Muscle of back (tissue), 11 donors: Measurements from ENCODE around the gene PRSS58. TPM values are rescaled to one million over a fixed set of nuclear protein-coding genes. Genes with fewer than 3 reads are reported as not detected.

Source experiments
- DNase-seq, 3 donors: peaks; one replicate each; pipeline versions ENCODE4 v3.0.0 to v3.0.0-alpha.2; 2013
- polyA plus RNA-seq, 10 donors: library from polyadenylated mRNA; unstranded; fragments of 120-200 nt; gene quantifications; one replicate each; pipeline ENCODE4 v1.2.1, GENCODE V29; 2013; ENCODE audit not compliant: insufficient read length in 10 of 10

PRSS58 gene
- polyA plus RNA-seq, 10 donors = not detected

GRCh38 chr7:142228537-142229104, 29.2 kb downstream of the PRSS58 start:
- DNase-seq = no peak

Other genes with a start within 250 kb of the PRSS58 start
- under 1 TPM in 6 of 10 donors, not detected in 4; 0.03 to 0.13 (median 0.08) TPM for gene MGAM2, start 146.3 kb downstream of the PRSS58 start, polyA plus RNA-seq